Astrocyte (in vitro differentiated cells and primary cell): ENCODE data around the gene PPP1R7. TPM values are rescaled to one million over a fixed set of nuclear protein-coding genes. Genes with fewer than 3 reads are reported as not detected.

Source experiments
- DNase-seq: peaks from one replicate; pipeline ENCODE4 v3.0.0-alpha.2; 2010; ENCODE audit warnings: low read depth
- FAIRE-seq: peaks from 2 replicates; lab custom pipeline; 2011; peaks lifted over from hg19 to GRCh38; lab: Jason Lieb, UNC
- H2AFZ ChIP-seq: 2 replicates; pipeline ENCODE4 v1.6.0; 2012; ENCODE audit warnings: low read depth, low read length, inconsistent platforms
- H3K27ac ChIP-seq: 2 replicates; pipeline ENCODE4 v1.5.1; 2011; ENCODE audit warnings: low read depth, low read length, inconsistent platforms
- H3K27me3 ChIP-seq: 2 replicates; pipeline ENCODE4 v1.6.0; 2011; ENCODE audit warnings: low read length, inconsistent platforms; ENCODE audit not compliant: insufficient read depth
- H3K36me3 ChIP-seq: 2 replicates; pipeline ENCODE4 v1.5.1; 2011; ENCODE audit warnings: low read length, inconsistent platforms; ENCODE audit not compliant: insufficient read depth
- H3K4me1 ChIP-seq: 2 replicates; pipeline ENCODE4 v1.5.1; 2011; ENCODE audit warnings: low read length, inconsistent platforms; ENCODE audit not compliant: insufficient read depth
- H3K4me2 ChIP-seq: 2 replicates; pipeline ENCODE4 v1.6.0; 2012; ENCODE audit warnings: low read length, inconsistent platforms
- H3K4me3 ChIP-seq: 2 replicates; pipeline ENCODE4 v1.5.1; 2011; ENCODE audit warnings: low read depth, mild to moderate bottlenecking, low read length, inconsistent platforms; ENCODE audit not compliant: insufficient read depth
- H3K79me2 ChIP-seq: 2 replicates; pipeline ENCODE4 v1.6.0; 2012; ENCODE audit warnings: mild to moderate bottlenecking, low read length, inconsistent platforms; ENCODE audit not compliant: insufficient read depth
- H3K9ac ChIP-seq: 2 replicates; pipeline ENCODE4 v1.6.0; 2012; ENCODE audit warnings: mild to moderate bottlenecking, low read length, inconsistent platforms
- H3K9me3 ChIP-seq: 2 replicates; pipeline ENCODE4 v1.5.1; 2012; ENCODE audit warnings: low read depth, mild to moderate bottlenecking, low read length, inconsistent platforms; ENCODE audit not compliant: insufficient read depth
- H4K20me1 ChIP-seq: 2 replicates; pipeline ENCODE4 v1.6.0; 2012; ENCODE audit warnings: low read length, inconsistent platforms; ENCODE audit not compliant: insufficient read depth
- H3K27ac Mint-ChIP-seq: one replicate; pipeline ENCODE4 v1.8.0; 2021; ENCODE audit warnings: mild to moderate bottlenecking, mixed read lengths; ENCODE audit not compliant: unreplicated experiment
- H3K27me3 Mint-ChIP-seq: one replicate; pipeline ENCODE4 v1.8.0; 2021; ENCODE audit warnings: low read depth, mixed read lengths; ENCODE audit not compliant: unreplicated experiment
- H3K36me3 Mint-ChIP-seq: one replicate; pipeline ENCODE4 v1.8.0; 2021; ENCODE audit warnings: low read depth, mixed read lengths; ENCODE audit not compliant: unreplicated experiment
- H3K4me1 Mint-ChIP-seq: one replicate; pipeline ENCODE4 v1.8.0; 2021; ENCODE audit warnings: low read depth, mixed read lengths; ENCODE audit not compliant: unreplicated experiment
- H3K4me3 Mint-ChIP-seq: one replicate; pipeline ENCODE4 v1.8.0; 2021; ENCODE audit warnings: mild to moderate bottlenecking, moderate library complexity, mixed read lengths; ENCODE audit not compliant: unreplicated experiment
- H3K9me3 Mint-ChIP-seq: one replicate; pipeline ENCODE4 v1.8.0; 2021; ENCODE audit warnings: mild to moderate bottlenecking, mixed read lengths; ENCODE audit not compliant: unreplicated experiment
- EZH2 ChIP-seq: IDR thresholded peaks from 2 replicates; pipeline ENCODE4 v1.6.1; 2012; ENCODE audit warnings: mild to moderate bottlenecking, low read length, inconsistent platforms; ENCODE audit not compliant: insufficient read depth
- total RNA-seq: library from RNA; stranded (reverse); gene quantifications from 2 replicates; pipeline ENCODE4 v1.2.1, GENCODE V29; 2021
- TF ChIP-seq, protein P1 (sequence below): IDR thresholded peaks from 2 replicates; pipeline ENCODE4 v1.5.1; 2011; ENCODE audit warnings: low read depth, mild to moderate bottlenecking, inconsistent platforms, low read length, moderate library complexity; ENCODE audit not compliant: insufficient read depth

PPP1R7 gene
- total RNA-seq, 1 donor from 2014 or later = 53.4 TPM

- FAIRE-seq (no peak), DNase-seq (no peak)
- Mint-ChIP-seq H3K4me3 (no peak overlapping the region), H3K9me3 (peaks cover 3% of the 10 kb centered on the region), H3K36me3 (no peaks in the 10 kb centered on the region), H3K27me3 (peaks cover 13% of the 10 kb centered on the region), H3K4me1 (peaks cover 3% of the 10 kb centered on the region), H3K27ac (no peak overlapping the region)
- Histone ChIP-seq H3K9ac (no peak overlapping the region), H3K4me1 (no peaks in the 10 kb centered on the region), H2AFZ (no peak overlapping the region), H3K9me3 (no peaks in the 10 kb centered on the region), H3K27ac (no peak overlapping the region), H4K20me1 (no peaks in the 10 kb centered on the region), H3K36me3 (no peaks in the 10 kb centered on the region), H3K79me2 (no peaks in the 10 kb centered on the region), H3K4me2 (no peak overlapping the region), H3K4me3 (no peak overlapping the region), H3K27me3 (peaks cover 3% of the 10 kb centered on the region)
- TF ChIP-seq EZH2 = no peak
- TF ChIP-seq, protein P1, sequence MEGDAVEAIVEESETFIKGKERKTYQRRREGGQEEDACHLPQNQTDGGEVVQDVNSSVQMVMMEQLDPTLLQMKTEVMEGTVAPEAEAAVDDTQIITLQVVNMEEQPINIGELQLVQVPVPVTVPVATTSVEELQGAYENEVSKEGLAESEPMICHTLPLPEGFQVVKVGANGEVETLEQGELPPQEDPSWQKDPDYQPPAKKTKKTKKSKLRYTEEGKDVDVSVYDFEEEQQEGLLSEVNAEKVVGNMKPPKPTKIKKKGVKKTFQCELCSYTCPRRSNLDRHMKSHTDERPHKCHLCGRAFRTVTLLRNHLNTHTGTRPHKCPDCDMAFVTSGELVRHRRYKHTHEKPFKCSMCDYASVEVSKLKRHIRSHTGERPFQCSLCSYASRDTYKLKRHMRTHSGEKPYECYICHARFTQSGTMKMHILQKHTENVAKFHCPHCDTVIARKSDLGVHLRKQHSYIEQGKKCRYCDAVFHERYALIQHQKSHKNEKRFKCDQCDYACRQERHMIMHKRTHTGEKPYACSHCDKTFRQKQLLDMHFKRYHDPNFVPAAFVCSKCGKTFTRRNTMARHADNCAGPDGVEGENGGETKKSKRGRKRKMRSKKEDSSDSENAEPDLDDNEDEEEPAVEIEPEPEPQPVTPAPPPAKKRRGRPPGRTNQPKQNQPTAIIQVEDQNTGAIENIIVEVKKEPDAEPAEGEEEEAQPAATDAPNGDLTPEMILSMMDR = no peak
Measured at GRCh38 chr2:241207641-241208040, 57.4 kb downstream of the PPP1R7 start.

GRCh38 chr2:241208058-241208457, 57.8 kb downstream of the PPP1R7 start:
- Histone ChIP-seq H3K27ac (no peak overlapping the region), H3K4me3 (no peak overlapping the region), H4K20me1 (no peaks in the 10 kb centered on the region), H3K79me2 (no peaks in the 10 kb centered on the region), H3K4me1 (no peaks in the 10 kb centered on the region), H2AFZ (no peak overlapping the region), H3K9me3 (no peaks in the 10 kb centered on the region), H3K36me3 (no peaks in the 10 kb centered on the region), H3K9ac (no peak overlapping the region), H3K27me3 (peaks cover 3% of the 10 kb centered on the region), H3K4me2 (no peak overlapping the region)
- TF ChIP-seq, protein P1 = no peak
- TF ChIP-seq EZH2 = no peak
- H3K4me3 Mint-ChIP-seq = no peak overlapping the region
- H3K4me1 Mint-ChIP-seq = peaks cover 3% of the 10 kb centered on the region
- peaks cover 3% of the 10 kb centered on the region for H3K9me3 Mint-ChIP-seq
- peaks cover 15% of the 10 kb centered on the region for H3K27me3 Mint-ChIP-seq
- no peak overlapping the region for H3K27ac Mint-ChIP-seq
- H3K36me3 Mint-ChIP-seq = no peaks in the 10 kb centered on the region
- DNase-seq (no peak), FAIRE-seq (no peak)

- Mint-ChIP-seq H3K4me3 (no peak overlapping the region), H3K27ac (no peak overlapping the region), H3K36me3 (no peaks in the 10 kb centered on the region), H3K9me3 (peaks cover 3% of the 10 kb centered on the region), H3K27me3 (peaks cover 16% of the 10 kb centered on the region), H3K4me1 (peaks cover 3% of the 10 kb centered on the region)
- DNase-seq = no peak
- Histone ChIP-seq H3K36me3 (no peaks in the 10 kb centered on the region), H3K4me1 (no peaks in the 10 kb centered on the region), H3K4me3 (no peak overlapping the region), H3K9ac (no peak overlapping the region), H3K79me2 (no peaks in the 10 kb centered on the region), H4K20me1 (no peaks in the 10 kb centered on the region), H2AFZ (no peak overlapping the region), H3K27ac (no peak overlapping the region), H3K9me3 (no peaks in the 10 kb centered on the region), H3K4me2 (no peak overlapping the region), H3K27me3 (peaks cover 3% of the 10 kb centered on the region)
- no peak for FAIRE-seq
- TF ChIP-seq, protein P1 = no peak
- no peak for TF ChIP-seq EZH2
Measured at GRCh38 chr2:241209271-241209670, 59.0 kb downstream of the PPP1R7 start.
